Adrenal gland (tissue), 12 donors: ENCODE data around the gene ITGA3. TPM values are rescaled to one million over a fixed set of nuclear protein-coding genes. Genes with fewer than 3 reads are reported as not detected.

Experiments used
- DNase-seq, 7 donors: peaks; one replicate each; pipeline ENCODE4 v3.0.0-alpha.2; 2019 to 2020
- H3K27ac ChIP-seq, 5 donors: fragments of 200-600 bp; sonication (generic) in 4 of 5; 1 replicate in 3 of 5; 2 replicates in 2 of 5; pipeline versions ENCODE4 v1.5.1 to v1.8.0; 2016 to 2020; ENCODE audit warnings: mild to moderate bottlenecking in 1 of 5
- H3K27me3 ChIP-seq: fragments of 200-600 bp; 2 replicates; pipeline ENCODE4 v1.8.0; 2021
- H3K36me3 ChIP-seq, 2 donors: fragments of 200-600 bp; replicated peaks in 1 of 2; 1 replicate in 1 of 2; 2 replicates in 1 of 2; pipeline versions ENCODE4 v1.5.1 to v1.8.0; 2018 to 2022
- H3K4me1 ChIP-seq, 2 donors: fragments of 200-600 bp; replicated peaks in 1 of 2; 1 replicate in 1 of 2; 2 replicates in 1 of 2; pipeline versions ENCODE4 v1.5.1 to v1.8.0; 2018 to 2021
- H3K4me3 ChIP-seq, 4 donors: fragments of 200-600 bp; sonication (generic) in 3 of 4; one replicate each; pipeline ENCODE4 v1.5.1; 2016 to 2018
- H3K9me3 ChIP-seq, 3 donors: fragments of 200-600 bp; sonication (generic) in 1 of 3; replicated peaks in 1 of 3; 1 replicate in 2 of 3; 2 replicates in 1 of 3; pipeline versions ENCODE4 v1.5.1 to v1.8.0; 2016 to 2021
- POLR2A ChIP-seq, 2 donors: fragments of 450-650 bp; IDR thresholded peaks; one replicate each; pipeline ENCODE4 v1.6.1; 2017; ENCODE audit warnings: antibody characterized with exemption in 2 of 2, mild to moderate bottlenecking in 2 of 2, moderate library complexity in 1 of 2
- WGBS, 4 donors: extraction: QIAGEN DNeasy Blood & Tissue Kit in 2 of 4; methylation state at CpG; one replicate each; pipeline versions ENCODE4 v1.1.5 to v1.1.7; 2013 to 2017; 5-methylcytosine and 5-hydroxymethylcytosine counted together
- intact Hi-C, 2 donors: fragments of 100-400 bp; cut with DNase I; formaldehyde crosslinking; loops; one replicate each; pipeline versions ENCODE4 v1.14.1 to v1.15.0; 2022 to 2023
- polyA plus RNA-seq, 3 donors: library from polyadenylated mRNA; stranded (reverse); fragments of 200-250 nt in 2 of 3; fragments of 350-450 nt in 1 of 3; fragmentation: Illumina TruSeq in 1 of 3; extraction: RNeasy Lipid Tissue Mini Kit (QIAGEN cat#74804) in 1 of 3; gene quantifications; one replicate each; pipeline ENCODE4 v1.2.3, GENCODE V29; 2013 to 2014
- total RNA-seq, 9 donors: library from RNA; depleted of rRNA in 4 of 9; stranded (reverse); fragments of >200 nt in 4 of 9; fragments of 120-200 nt in 1 of 9; fragmentation: NEBNext Ultra II Directional in 1 of 9; extraction: Animal tissue kit (Norgen Biotek cat#: 25700) in 1 of 9; gene quantifications; one replicate each; pipeline versions ENCODE4 v1.1.0 to v1.2.4, GENCODE V29; 2013 to 2023
- TF ChIP-seq, protein P1 (sequence below), 6 experiments: fragments of 450-650 bp in 4 of 6; fragments of 200-600 bp in 2 of 6; sonication (generic) in 1 of 6; IDR thresholded peaks; 1 replicate in 5 of 6; 2 replicates in 1 of 6; pipeline versions ENCODE4 v1.5.1 to v1.8.0; 2016 to 2021; ENCODE audit warnings: antibody characterized with exemption in 6 of 6, mild to moderate bottlenecking in 2 of 6, moderate library complexity in 1 of 6
- donor health status: healthy with polysubstance abuse.
- donor health status: Bipolar disorder and iron deficiency.
- donor health status: DM: yes; HTN: yes; CAD: no.
- donor health status: DM: no; HTN: no; CAD: no.
- donor health status: DM: no; HTN: no; CAD: no.
- donor health status: DM: yes; HTN: yes; CAD: no.

Gene ITGA3
- total and polyA plus RNA-seq, 12 donors, result 20.9 to 206 (median 131) TPM

DNA sequence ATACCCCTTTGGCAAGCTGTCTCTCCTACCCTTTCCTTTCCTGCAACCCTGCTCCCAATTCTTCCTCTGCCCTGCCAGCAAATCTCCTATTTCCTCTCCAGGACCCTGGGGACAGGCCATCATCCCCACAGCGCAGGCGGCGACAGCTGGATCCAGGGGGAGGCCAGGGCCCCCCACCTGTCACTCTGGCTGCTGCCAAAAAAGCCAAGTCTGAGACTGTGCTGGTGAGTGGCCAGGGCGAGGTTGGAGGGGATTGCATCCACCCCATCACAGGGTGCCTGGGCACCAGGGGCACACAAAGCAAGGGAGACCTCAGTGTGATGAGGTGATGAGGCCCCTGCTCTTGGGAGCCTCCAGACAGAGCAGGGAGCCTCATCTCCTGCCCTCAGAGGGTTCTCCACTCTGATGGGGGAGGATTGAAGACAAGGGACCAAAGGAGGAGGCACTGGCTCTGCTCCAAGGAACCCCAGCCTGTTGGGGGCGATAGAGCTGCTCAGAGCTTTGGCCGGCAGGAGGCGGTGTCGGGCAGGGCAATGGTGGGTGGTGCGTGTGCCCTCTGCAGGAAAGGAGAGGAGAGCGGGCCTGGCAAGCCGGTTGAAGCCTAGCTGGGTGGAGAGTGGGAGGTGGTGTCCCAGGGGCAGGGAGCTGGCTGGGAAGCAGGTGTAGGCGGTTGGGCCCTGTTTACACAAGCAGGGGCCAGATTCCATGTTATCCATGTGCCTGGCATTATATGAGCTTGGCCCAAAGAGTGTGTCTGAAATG, 23.6 kb downstream of the ITGA3 start:
- 82 to 90% (median 88%) methylated on average over 11 to 12 of the region's 12 CpGs for WGBS, 4 donors
- H3K4me1 ChIP-seq, result no peaks in the 10 kb centered on the region
- no peaks in the 10 kb centered on the region for H3K27me3 ChIP-seq
- intact Hi-C loops, result no loop called here
- peak overlapping the region in 1 of 5 donors; percentile 14 for H3K27ac ChIP-seq
- DNase-seq, result peak in 2 of 7 donors; percentile 47 to 52
- H3K9me3 ChIP-seq, result no peaks in the 10 kb centered on the region
- H3K4me3 ChIP-seq, result no peak overlapping the region
- TF ChIP-seq POLR2A (IDR thresholded peaks at IDR 0.05), result no peak
- TF ChIP-seq, protein P1, sequence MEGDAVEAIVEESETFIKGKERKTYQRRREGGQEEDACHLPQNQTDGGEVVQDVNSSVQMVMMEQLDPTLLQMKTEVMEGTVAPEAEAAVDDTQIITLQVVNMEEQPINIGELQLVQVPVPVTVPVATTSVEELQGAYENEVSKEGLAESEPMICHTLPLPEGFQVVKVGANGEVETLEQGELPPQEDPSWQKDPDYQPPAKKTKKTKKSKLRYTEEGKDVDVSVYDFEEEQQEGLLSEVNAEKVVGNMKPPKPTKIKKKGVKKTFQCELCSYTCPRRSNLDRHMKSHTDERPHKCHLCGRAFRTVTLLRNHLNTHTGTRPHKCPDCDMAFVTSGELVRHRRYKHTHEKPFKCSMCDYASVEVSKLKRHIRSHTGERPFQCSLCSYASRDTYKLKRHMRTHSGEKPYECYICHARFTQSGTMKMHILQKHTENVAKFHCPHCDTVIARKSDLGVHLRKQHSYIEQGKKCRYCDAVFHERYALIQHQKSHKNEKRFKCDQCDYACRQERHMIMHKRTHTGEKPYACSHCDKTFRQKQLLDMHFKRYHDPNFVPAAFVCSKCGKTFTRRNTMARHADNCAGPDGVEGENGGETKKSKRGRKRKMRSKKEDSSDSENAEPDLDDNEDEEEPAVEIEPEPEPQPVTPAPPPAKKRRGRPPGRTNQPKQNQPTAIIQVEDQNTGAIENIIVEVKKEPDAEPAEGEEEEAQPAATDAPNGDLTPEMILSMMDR (IDR thresholded peaks at IDR 0.05), result peak in 4 of 6 experiments; percentile 30 to 51 (median 42)
- H3K36me3 ChIP-seq, result peaks cover 0 to 72% of the 10 kb centered on the region in 2 donors

DNA sequence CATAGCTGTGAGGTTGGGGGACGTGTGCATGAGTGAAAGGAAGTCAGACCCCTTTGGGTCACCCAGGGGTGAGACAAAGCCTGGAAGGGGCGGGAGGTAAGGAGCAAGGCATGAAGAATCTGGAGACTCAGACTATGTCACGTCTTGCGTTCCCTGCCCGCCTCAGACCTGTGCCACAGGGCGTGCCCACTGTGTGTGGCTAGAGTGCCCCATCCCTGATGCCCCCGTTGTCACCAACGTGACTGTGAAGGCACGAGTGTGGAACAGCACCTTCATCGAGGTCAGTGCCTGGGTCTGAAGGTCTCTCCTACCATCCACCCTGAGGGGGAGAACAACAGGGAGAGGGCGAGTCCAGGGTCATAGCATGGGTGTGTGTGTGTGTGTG, 24.2 kb downstream of the ITGA3 start:
- peak overlapping the region in 1 of 5 donors; percentile 14 for H3K27ac ChIP-seq
- DNase-seq, result no peak
- H3K36me3 ChIP-seq, result peaks cover 0 to 66% of the 10 kb centered on the region in 2 donors
- no peaks in the 10 kb centered on the region for H3K9me3 ChIP-seq
- intact Hi-C loops, result no loop called here
- 66 to 80% (median 74%) methylated on average over 10 to 11 of the region's 11 CpGs for WGBS, 4 donors
- TF ChIP-seq, protein P1 (IDR thresholded peaks at IDR 0.05), result no peak
- no peak for TF ChIP-seq POLR2A (IDR thresholded peaks at IDR 0.05)
- H3K27me3 ChIP-seq, result no peaks in the 10 kb centered on the region
- H3K4me1 ChIP-seq, result no peaks in the 10 kb centered on the region
- H3K4me3 ChIP-seq, result no peak overlapping the region

DNA sequence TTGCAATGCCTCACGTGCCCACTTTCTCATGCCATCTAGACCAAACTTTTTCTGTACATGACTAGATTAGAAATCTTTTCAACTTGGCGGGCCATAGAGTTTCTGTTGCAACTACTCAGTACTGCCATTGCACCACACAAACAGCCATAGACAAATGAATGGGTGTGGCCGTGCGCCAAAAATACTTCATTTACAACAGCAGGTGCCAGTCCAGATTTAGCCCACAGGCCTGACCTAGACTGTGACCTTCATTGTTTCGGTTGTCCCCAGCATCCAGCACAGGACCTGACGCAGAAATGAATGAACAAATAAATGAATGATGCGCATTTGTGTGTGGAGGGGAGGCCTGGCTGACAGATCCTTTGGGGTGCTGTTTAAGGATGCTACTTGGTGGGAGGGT, 24.9 kb downstream of the ITGA3 start:
- no peak overlapping the region for H3K27ac ChIP-seq
- WGBS, 4 donors, result 67 to 81% (median 74%) methylated on average over 7 of the region's 7 CpGs

DNA sequence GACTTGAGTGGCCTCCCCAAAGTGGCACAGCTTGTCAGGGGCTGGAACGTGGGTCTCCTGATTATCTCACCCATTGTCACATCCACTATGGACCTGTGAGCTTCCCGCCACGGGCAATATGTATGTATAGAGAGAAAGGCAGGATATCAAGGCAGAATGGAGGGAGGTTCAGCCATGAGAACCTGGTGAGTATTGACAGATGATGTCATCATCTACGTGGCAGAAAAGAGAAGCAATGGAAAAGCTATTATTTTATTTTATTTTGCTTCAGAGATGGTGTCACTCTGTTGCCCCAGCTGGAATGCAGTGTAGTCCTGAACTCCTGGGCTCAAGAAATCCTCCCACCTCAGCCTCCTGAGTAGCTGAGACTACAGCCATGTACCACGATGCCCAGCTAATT, 25.8 kb downstream of the ITGA3 start:
- H3K4me1 ChIP-seq, result no peaks in the 10 kb centered on the region
- TF ChIP-seq, protein P1 (IDR thresholded peaks at IDR 0.05), result no peak
- no peak for TF ChIP-seq POLR2A (IDR thresholded peaks at IDR 0.05)
- intact Hi-C loops, result no loop called here
- H3K36me3 ChIP-seq, result peaks cover 0 to 49% of the 10 kb centered on the region in 2 donors
- H3K27ac ChIP-seq, result no peak overlapping the region
- H3K27me3 ChIP-seq, result no peaks in the 10 kb centered on the region
- no peak overlapping the region for H3K4me3 ChIP-seq
- DNase-seq, result no peak
- WGBS, 4 donors, result 78 to 86% (median 82%) methylated on average over 5 of the region's 5 CpGs
- no peaks in the 10 kb centered on the region for H3K9me3 ChIP-seq

More for the DNA sequence above, 24.9 kb downstream of the ITGA3 start:
- intact Hi-C loops, result no loop called here
- H3K4me1 ChIP-seq, result no peaks in the 10 kb centered on the region
- H3K36me3 ChIP-seq, result peaks cover 0 to 59% of the 10 kb centered on the region in 2 donors
- no peaks in the 10 kb centered on the region for H3K27me3 ChIP-seq
- TF ChIP-seq, protein P1 (IDR thresholded peaks at IDR 0.05), result no peak
- no peak for TF ChIP-seq POLR2A (IDR thresholded peaks at IDR 0.05)
- H3K9me3 ChIP-seq, result no peaks in the 10 kb centered on the region
- peak in 2 of 7 donors; percentile 59 to 68 for DNase-seq
- no peak overlapping the region for H3K4me3 ChIP-seq
